WERI-Rb-1 (cell line): ENCODE data around the gene ADAP1.
A peak's percentile ranks its signal among the peaks of the same experiment; 100 is the strongest.
"Not testable (repeated sequence)": the region's sequence is repeated elsewhere in the genome, so short reads cannot be mapped to it uniquely, and the experiment has no call there.

Experiments
- DNase-seq: peaks from one replicate; pipeline ENCODE4 v3.0.0-alpha.2; 2020
- H3K27ac ChIP-seq: fragments of 250-450 bp; sonication (Bioruptor Pico); 2 replicates; pipeline ENCODE4 v1.5.1; 2020; ENCODE audit warnings: mild to moderate bottlenecking, moderate library complexity
- H3K27me3 ChIP-seq: fragments of 250-450 bp; sonication (Bioruptor Pico); 2 replicates; pipeline ENCODE4 v1.5.1; 2021; ENCODE audit warnings: mild to moderate bottlenecking, low read depth, moderate library complexity; ENCODE audit not compliant: insufficient read depth, severe bottlenecking
- H3K36me3 ChIP-seq: fragments of 250-450 bp; sonication (Bioruptor Pico); 2 replicates; pipeline ENCODE4 v1.5.1; 2020; ENCODE audit warnings: mild to moderate bottlenecking, moderate library complexity
- H3K4me3 ChIP-seq: 2 replicates; pipeline ENCODE4 v1.5.1; 2011; ENCODE audit warnings: low read depth, mild to moderate bottlenecking, control low read depth, low read length
- H3K9me3 ChIP-seq: fragments of 250-450 bp; sonication (Bioruptor Pico); 2 replicates; pipeline ENCODE4 v1.5.1; 2021; ENCODE audit warnings: mild to moderate bottlenecking, moderate library complexity; ENCODE audit not compliant: severe bottlenecking
- TF ChIP-seq, protein P1 (sequence below): IDR thresholded peaks from 2 replicates; pipeline ENCODE4 v1.5.1; 2011; ENCODE audit warnings: low read depth, mild to moderate bottlenecking, control low read depth, inconsistent platforms, low read length

Gene ADAP1

GRCh38 chr7:873367-874002 lies 81.0 kb downstream of the ADAP1 start:
- Histone ChIP-seq H3K36me3 (peaks cover 44% of the 10 kb centered on the region), H3K4me3 (no peak overlapping the region), H3K27me3 (no peaks in the 10 kb centered on the region), H3K27ac (peak overlapping the region; percentile 43), H3K9me3 (peaks cover 3% of the 10 kb centered on the region)
- TF ChIP-seq, protein P1, sequence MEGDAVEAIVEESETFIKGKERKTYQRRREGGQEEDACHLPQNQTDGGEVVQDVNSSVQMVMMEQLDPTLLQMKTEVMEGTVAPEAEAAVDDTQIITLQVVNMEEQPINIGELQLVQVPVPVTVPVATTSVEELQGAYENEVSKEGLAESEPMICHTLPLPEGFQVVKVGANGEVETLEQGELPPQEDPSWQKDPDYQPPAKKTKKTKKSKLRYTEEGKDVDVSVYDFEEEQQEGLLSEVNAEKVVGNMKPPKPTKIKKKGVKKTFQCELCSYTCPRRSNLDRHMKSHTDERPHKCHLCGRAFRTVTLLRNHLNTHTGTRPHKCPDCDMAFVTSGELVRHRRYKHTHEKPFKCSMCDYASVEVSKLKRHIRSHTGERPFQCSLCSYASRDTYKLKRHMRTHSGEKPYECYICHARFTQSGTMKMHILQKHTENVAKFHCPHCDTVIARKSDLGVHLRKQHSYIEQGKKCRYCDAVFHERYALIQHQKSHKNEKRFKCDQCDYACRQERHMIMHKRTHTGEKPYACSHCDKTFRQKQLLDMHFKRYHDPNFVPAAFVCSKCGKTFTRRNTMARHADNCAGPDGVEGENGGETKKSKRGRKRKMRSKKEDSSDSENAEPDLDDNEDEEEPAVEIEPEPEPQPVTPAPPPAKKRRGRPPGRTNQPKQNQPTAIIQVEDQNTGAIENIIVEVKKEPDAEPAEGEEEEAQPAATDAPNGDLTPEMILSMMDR, result peak; percentile 97
- peak; percentile 78 for DNase-seq

DNA sequence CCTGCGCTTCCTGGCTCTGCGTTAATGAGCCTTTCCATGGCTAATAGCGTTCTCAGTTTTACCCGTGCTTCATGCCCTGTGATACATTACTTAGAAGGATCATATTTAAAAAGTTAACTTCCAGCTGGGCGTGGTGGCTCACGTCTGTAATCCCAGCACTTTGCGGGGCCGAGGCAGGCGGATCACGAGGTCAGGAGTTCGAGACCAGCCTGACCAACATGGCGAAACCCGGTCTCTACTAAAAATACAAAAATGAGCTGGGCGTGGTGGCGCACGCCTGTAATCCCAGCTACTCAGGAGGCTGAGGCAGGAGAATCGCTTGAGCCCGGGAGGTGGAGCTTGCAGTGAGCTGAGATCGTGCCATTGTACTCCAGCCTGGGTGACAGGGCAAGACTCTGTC lies 81.8 kb downstream of the ADAP1 start:
- not testable (repeated sequence) for H3K27ac ChIP-seq, H3K27me3 ChIP-seq, H3K4me3 ChIP-seq, DNase-seq, H3K9me3 ChIP-seq
- peaks cover 49% of the 10 kb centered on the region for H3K36me3 ChIP-seq

DNA sequence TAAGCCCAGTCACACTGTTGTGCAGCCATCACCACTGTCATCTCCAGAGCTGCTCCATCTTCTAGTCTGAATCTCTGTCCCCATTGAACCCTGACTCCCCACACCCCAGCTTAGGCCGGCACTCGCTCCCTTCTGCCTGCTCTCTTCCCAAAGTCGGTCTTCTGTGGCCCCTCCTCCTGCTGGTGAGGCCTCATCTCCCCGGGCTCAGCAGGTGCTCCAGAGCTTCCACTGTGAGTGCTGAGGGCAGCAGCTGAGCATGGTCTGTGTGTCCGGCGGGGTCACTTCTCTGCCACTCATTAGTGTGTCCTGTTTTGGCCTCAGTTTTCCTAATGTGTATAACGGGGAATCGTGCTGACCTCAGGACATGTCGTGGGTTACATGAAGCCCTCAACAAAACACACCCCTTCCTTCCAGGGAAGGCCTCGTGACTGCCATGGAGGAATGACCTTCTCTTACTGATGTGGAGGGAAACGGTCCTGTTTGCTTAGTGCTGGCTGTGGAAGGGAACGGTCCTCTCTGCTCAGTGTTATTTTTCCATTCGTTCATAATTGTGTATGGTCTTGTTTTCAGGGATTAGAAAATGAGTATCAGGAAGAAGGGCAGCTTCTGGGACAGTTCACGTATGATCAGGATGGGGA lies 82.5 kb downstream of the ADAP1 start:
- no peaks in the 10 kb centered on the region for H3K27me3 ChIP-seq

DNA sequence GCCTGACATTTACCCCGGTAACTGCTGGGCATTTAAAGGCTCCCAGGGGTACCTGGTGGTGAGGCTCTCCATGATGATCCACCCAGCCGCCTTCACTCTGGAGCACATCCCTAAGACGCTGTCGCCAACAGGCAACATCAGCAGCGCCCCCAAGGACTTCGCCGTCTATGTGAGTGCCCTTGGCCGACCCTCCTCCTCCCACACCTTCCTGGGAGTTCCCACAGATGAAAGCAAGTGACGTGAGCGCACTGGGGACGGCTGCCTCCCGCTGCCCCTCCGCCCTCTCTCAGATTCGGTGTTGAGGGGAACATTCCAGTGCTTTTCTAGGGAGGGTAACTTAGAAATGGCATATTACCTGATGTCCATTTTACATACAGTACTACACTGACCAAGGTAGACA lies 85.1 kb downstream of the ADAP1 start:
- no peaks in the 10 kb centered on the region for H3K27me3 ChIP-seq
- no peak overlapping the region for H3K4me3 ChIP-seq
- no peaks in the 10 kb centered on the region for H3K9me3 ChIP-seq
- TF ChIP-seq, protein P1, result no peak
- no peak overlapping the region for H3K27ac ChIP-seq
- peaks cover 65% of the 10 kb centered on the region for H3K36me3 ChIP-seq
- no peak for DNase-seq

More for the DNA sequence above, 82.5 kb downstream of the ADAP1 start:
- H3K4me3 ChIP-seq, result no peak overlapping the region
- H3K27ac ChIP-seq, result no peak overlapping the region
- no peak for DNase-seq
- TF ChIP-seq, protein P1, result no peak
- H3K9me3 ChIP-seq, result peaks cover 3% of the 10 kb centered on the region
- H3K36me3 ChIP-seq, result peaks cover 56% of the 10 kb centered on the region

- no peak for DNase-seq
- TF ChIP-seq, protein P1, result no peak
- Histone ChIP-seq H3K27ac (no peak overlapping the region), H3K36me3 (peaks cover 66% of the 10 kb centered on the region), H3K4me3 (no peak overlapping the region), H3K27me3 (no peaks in the 10 kb centered on the region), H3K9me3 (no peaks in the 10 kb centered on the region)
Measured at GRCh38 chr7:868189-868486, 86.3 kb downstream of the ADAP1 start.

DNA sequence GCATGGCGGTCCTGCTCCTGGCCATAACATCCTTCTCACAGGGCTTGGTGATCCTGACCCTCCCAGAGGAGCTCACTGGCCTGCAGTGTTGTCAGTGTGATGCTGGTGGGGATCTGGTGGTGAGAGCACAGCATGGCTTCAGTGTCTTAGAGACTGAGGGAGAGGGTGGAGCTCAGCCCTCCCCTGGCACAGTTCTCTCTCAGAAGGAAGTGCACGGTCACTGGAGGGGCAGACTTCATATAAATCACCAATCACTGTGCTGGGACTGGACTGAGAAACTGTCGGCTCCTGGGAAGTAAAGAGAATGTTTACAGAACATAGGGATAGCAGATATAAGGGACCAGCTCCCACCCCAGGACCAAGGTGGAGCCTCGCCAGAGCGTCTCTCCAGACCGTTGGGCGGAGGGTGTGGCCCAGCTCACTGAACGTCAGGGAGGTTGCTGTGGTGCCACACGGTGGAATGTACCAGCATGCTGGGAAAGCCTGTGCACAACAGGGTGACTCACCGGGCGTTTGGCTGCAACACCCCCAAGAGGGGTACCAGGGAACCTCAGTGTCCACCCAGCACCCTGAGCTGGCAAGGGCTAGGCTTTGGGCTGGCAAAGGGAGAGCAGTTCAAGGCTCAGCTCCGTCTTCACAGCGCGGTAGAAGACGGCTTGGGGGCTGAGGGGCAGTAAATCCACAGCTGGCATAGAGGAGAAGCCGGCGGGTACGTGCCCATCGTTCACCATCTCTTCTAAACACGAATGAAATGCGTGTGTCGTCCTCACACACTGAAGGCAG lies 86.9 kb downstream of the ADAP1 start:
- TF ChIP-seq, protein P1, result no peak
- no peak for DNase-seq
- Histone ChIP-seq H3K27ac (no peak overlapping the region), H3K9me3 (no peaks in the 10 kb centered on the region), H3K27me3 (no peaks in the 10 kb centered on the region), H3K36me3 (peaks cover 63% of the 10 kb centered on the region), H3K4me3 (no peak overlapping the region)
